ENCODE data around the gene GSK3B.
"Not testable (repeated sequence)": the region's sequence is repeated elsewhere in the genome, so short reads cannot be mapped to it uniquely, and the experiment has no call there.

The GSK3B gene

GRCh38 chr3:120095979-120096426, 1.8 kb upstream of the GSK3B start:
- no peak for DNase-seq

- DNase-seq, result peak; percentile 93
Measured at GRCh38 chr3:120095226-120095978, 1.2 kb upstream of the GSK3B start.

GRCh38 chr3:120094776-120095225, 554 bp upstream of the GSK3B start:
- peak; percentile 100 for DNase-seq

- peak; percentile 33 for DNase-seq
Measured at GRCh38 chr3:120093119-120093910, 932 bp downstream of the GSK3B start.

GRCh38 chr3:120092474-120092873, 1.8 kb downstream of the GSK3B start:
- DNase-seq, result no peak

GRCh38 chr3:120090422-120090821, 3.8 kb downstream of the GSK3B start:
- no peak for DNase-seq

GRCh38 chr3:120089089-120089488, 5.2 kb downstream of the GSK3B start:
- no peak for DNase-seq

- DNase-seq, result no peak
Measured at GRCh38 chr3:120088622-120089021, 5.6 kb downstream of the GSK3B start.

- no peak for DNase-seq
Measured at GRCh38 chr3:120081719-120082118, 12.5 kb downstream of the GSK3B start.

GRCh38 chr3:120080836-120081235, 13.4 kb downstream of the GSK3B start:
- DNase-seq, result no peak

GRCh38 chr3:120077731-120078130, 16.5 kb downstream of the GSK3B start:
- DNase-seq, result no peak

- DNase-seq, result no peak
Measured at GRCh38 chr3:120072867-120073525, 21.3 kb downstream of the GSK3B start.

GRCh38 chr3:120071259-120071658, 23.0 kb downstream of the GSK3B start:
- no peak for DNase-seq

- no peak for DNase-seq
Measured at GRCh38 chr3:120070263-120070981, 23.8 kb downstream of the GSK3B start.

GRCh38 chr3:120067083-120067482, 27.2 kb downstream of the GSK3B start:
- DNase-seq, result no peak

- no peak for DNase-seq
Measured at GRCh38 chr3:120066634-120067033, 27.6 kb downstream of the GSK3B start.

- DNase-seq, result no peak
Measured at GRCh38 chr3:120064641-120065040, 29.6 kb downstream of the GSK3B start.

- no peak for DNase-seq
Measured at GRCh38 chr3:120062474-120062873, 31.8 kb downstream of the GSK3B start.

- no peak for DNase-seq
Measured at GRCh38 chr3:120059081-120059864, 35.0 kb downstream of the GSK3B start.

- no peak for DNase-seq
Measured at GRCh38 chr3:120057626-120058025, 36.6 kb downstream of the GSK3B start.

- DNase-seq, result no peak
Measured at GRCh38 chr3:120057029-120057428, 37.2 kb downstream of the GSK3B start.

GRCh38 chr3:120053647-120054046, 40.6 kb downstream of the GSK3B start:
- DNase-seq, result not testable (repeated sequence)

Measured in EL (cell line).